G401.6 (cell line): ENCODE measurements around the gene ZFR.
"Not testable (repeated sequence)": the region's sequence is repeated elsewhere in the genome, so short reads cannot be mapped to it uniquely, and the experiment has no call there.

Experiments
- FAIRE-seq: peaks from 2 replicates; lab custom pipeline; 2012; peaks lifted over from hg19 to GRCh38; lab: Jason Lieb, UNC

ZFR gene

GRCh38 chr5:32444431-32445286 is at the start of gene ZFR:
TSS of gene ZFR (minus strand) at chr5:32444740. CDS start at chr5:32444658, 82 bp downstream.
- no peak for FAIRE-seq

GRCh38 chr5:32490972-32491557 is 46.5 kb upstream of the ZFR start:
- FAIRE-seq, result no peak

- no peak for FAIRE-seq
These were observed 45.4 kb upstream of the ZFR start for GRCh38 chr5:32489791-32490562.

- no peak for FAIRE-seq
These were observed 42.9 kb upstream of the ZFR start for GRCh38 chr5:32487424-32487823.

GRCh38 chr5:32487008-32487407 is 42.5 kb upstream of the ZFR start:
- FAIRE-seq, result no peak

GRCh38 chr5:32482193-32482592 is 37.7 kb upstream of the ZFR start:
- FAIRE-seq, result no peak

- FAIRE-seq, result no peak
These were observed 34.6 kb upstream of the ZFR start for GRCh38 chr5:32479096-32479495.

GRCh38 chr5:32476891-32477290 is 32.4 kb upstream of the ZFR start:
- FAIRE-seq, result no peak

- FAIRE-seq, result no peak
These were observed 31.0 kb upstream of the ZFR start for GRCh38 chr5:32475334-32476097.

- FAIRE-seq, result no peak
These were observed 29.8 kb upstream of the ZFR start for GRCh38 chr5:32474209-32474854.

- FAIRE-seq, result no peak
These were observed 28.5 kb upstream of the ZFR start for GRCh38 chr5:32473072-32473471.

- no peak for FAIRE-seq
These were observed 27.2 kb upstream of the ZFR start for GRCh38 chr5:32471784-32472183.

GRCh38 chr5:32465076-32465475 is 20.5 kb upstream of the ZFR start:
- no peak for FAIRE-seq

GRCh38 chr5:32462618-32463017 is 18.1 kb upstream of the ZFR start:
- no peak for FAIRE-seq

- no peak for FAIRE-seq
These were observed 17.0 kb upstream of the ZFR start for GRCh38 chr5:32461441-32462120.

- no peak for FAIRE-seq
These were observed 16.2 kb upstream of the ZFR start for GRCh38 chr5:32460702-32461101.

- no peak for FAIRE-seq
These were observed 14.4 kb upstream of the ZFR start for GRCh38 chr5:32458880-32459495.

- FAIRE-seq, result no peak
These were observed 10.8 kb upstream of the ZFR start for GRCh38 chr5:32455311-32455710.

- no peak for FAIRE-seq
These were observed 10.3 kb upstream of the ZFR start for GRCh38 chr5:32454821-32455220.

GRCh38 chr5:32453916-32454315 is 9.4 kb upstream of the ZFR start:
- FAIRE-seq, result no peak

- not testable (repeated sequence) for FAIRE-seq
These were observed 7.8 kb upstream of the ZFR start for GRCh38 chr5:32452316-32452715.
